HepG2 (cell line): ENCODE measurements around the gene NSUN2. TPM values are rescaled to one million over a fixed set of nuclear protein-coding genes. Genes with fewer than 3 reads are reported as not detected.

Experiments
- ATAC-seq: fragments of 200-7000 bp; cut with Tn5 transposase; 3 replicates; pipeline ENCODE4 v1.9.1; 2020; ENCODE audit warnings: mild to moderate bottlenecking, moderate library complexity
- BruUV-seq: library from RNA; stranded (reverse); fragments of 400-500 nt; replicated peaks from 2 replicates; lab custom pipeline; 2021; lab: Mats Ljungman, UMichigan
- CTCF ChIA-PET: fragments of 300-600 bp; formaldehyde crosslinking; extraction: SDS; loops from one replicate; lab custom pipeline; 2021; ENCODE audit warnings: low total read pairs, inconsistent platforms, low intra/inter-chr PET ratio; lab: Yijun Ruan, JAX
- POLR2A ChIA-PET: fragments of 350-600 bp; sonication (Branson Sonifier 250); formaldehyde crosslinking; loops from one replicate; lab custom pipeline; 2020; ENCODE audit warnings: antibody characterized with exemption, inconsistent platforms; lab: Yijun Ruan, JAX
- DNase-seq: peaks from one replicate; pipeline ENCODE4 v3.0.0-alpha.2; 2015; ENCODE audit warnings: low spot score
- FAIRE-seq: peaks from 3 replicates; lab custom pipeline; 2011; peaks lifted over from hg19 to GRCh38; lab: Jason Lieb, UNC
- H2AFZ ChIP-seq: one replicate; pipeline ENCODE4 v1.6.1; 2011; ENCODE audit warnings: low read length, inconsistent platforms
- H3K27ac ChIP-seq: fragments of 300-600 bp; 3 replicates; pipeline ENCODE4 v1.8.0; 2011; ENCODE audit warnings: mixed run types, mild to moderate bottlenecking, mixed read lengths, low read length, inconsistent platforms; ENCODE audit not compliant: insufficient read depth; ENCODE audit errors: extremely low read length
- H3K27me3 ChIP-seq, 2 experiments: fragments of 200-600 bp in 1 of 2; 2 replicates in 1 of 2; 3 replicates in 1 of 2; pipeline versions ENCODE4 v1.6.0 to v1.8.0; 2011; ENCODE audit warnings: low read length in 2 of 2, mild to moderate bottlenecking in 2 of 2, moderate library complexity in 2 of 2, inconsistent platforms in 1 of 2; ENCODE audit not compliant: insufficient read depth in 2 of 2, control insufficient read depth in 1 of 2
- H3K36me3 ChIP-seq, 2 experiments: fragments of 200-600 bp in 1 of 2; replicated peaks in 1 of 2; 2 replicates in 1 of 2; 3 replicates in 1 of 2; pipeline versions ENCODE4 v1.5.1 to v1.8.0; 2011; ENCODE audit warnings: low read length in 2 of 2, inconsistent platforms in 1 of 2; ENCODE audit not compliant: insufficient read depth in 2 of 2, control insufficient read depth in 1 of 2
- H3K4me1 ChIP-seq: 2 replicates; pipeline ENCODE4 v1.5.1; 2012; ENCODE audit warnings: low read length, inconsistent platforms; ENCODE audit not compliant: insufficient read depth
- H3K4me2 ChIP-seq: 2 replicates; pipeline ENCODE4 v1.6.0; 2011; ENCODE audit warnings: low read depth, low read length, inconsistent platforms
- H3K4me3 ChIP-seq, 3 experiments: fragments of 200-600 bp in 1 of 3; sonication (generic), shearing (Covaris generic) in 1 of 3; replicated peaks in 1 of 3; 2 replicates each; pipeline ENCODE4 v1.5.1; 2011 to 2016; ENCODE audit warnings: low read length in 3 of 3, inconsistent platforms in 2 of 3, low read depth in 2 of 3, mild to moderate bottlenecking in 2 of 3, control low read depth in 1 of 3, mixed read lengths in 1 of 3; ENCODE audit not compliant: insufficient read depth in 1 of 3
- H3K79me2 ChIP-seq: one replicate; pipeline ENCODE4 v1.6.1; 2011; ENCODE audit warnings: low read length, inconsistent platforms; ENCODE audit not compliant: insufficient read depth
- H3K9ac ChIP-seq: 2 replicates; pipeline ENCODE4 v1.6.0; 2011; ENCODE audit warnings: mild to moderate bottlenecking, low read depth, low read length, inconsistent platforms; ENCODE audit not compliant: insufficient read depth
- H3K9me3 ChIP-seq: 2 replicates; pipeline ENCODE4 v1.5.1; 2012; ENCODE audit warnings: mild to moderate bottlenecking, low read length
- H4K20me1 ChIP-seq: 2 replicates; pipeline ENCODE4 v1.6.0; 2011; ENCODE audit warnings: inconsistent platforms, mild to moderate bottlenecking, low read length, moderate library complexity; ENCODE audit not compliant: insufficient read depth
- CC2D1A ChIP-seq: sonication (generic); formaldehyde crosslinking; IDR thresholded peaks from 2 replicates; pipeline ENCODE4 v1.8.1; 2023; ENCODE audit warnings: mild to moderate bottlenecking, missing genetic modification reagents
- HMG20A ChIP-seq: IDR thresholded peaks from 2 replicates; pipeline ENCODE4 v1.6.1; 2016; ENCODE audit warnings: borderline replicate concordance
- KLF15 ChIP-seq: sonication (generic); formaldehyde crosslinking; IDR thresholded peaks from 2 replicates; pipeline ENCODE4 v1.8.1; 2023; ENCODE audit warnings: borderline replicate concordance, mild to moderate bottlenecking, inconsistent platforms, missing genetic modification reagents, mixed read lengths
- MTA3 ChIP-seq: sonication (generic); formaldehyde crosslinking; IDR thresholded peaks from 2 replicates; pipeline ENCODE4 v1.4.0; 2020; ENCODE audit warnings: missing genetic modification reagents
- SALL2 ChIP-seq: sonication (generic); formaldehyde crosslinking; IDR thresholded peaks from 2 replicates; pipeline ENCODE4 v1.8.1; 2023; ENCODE audit warnings: mild to moderate bottlenecking, missing genetic modification reagents, inconsistent platforms
- ZFAT ChIP-seq: sonication (generic); formaldehyde crosslinking; conservative IDR thresholded peaks from 2 replicates; pipeline ENCODE4 v1.8.1; 2023; ENCODE audit warnings: missing genetic modification reagents, inconsistent platforms
- ZNF367 ChIP-seq: sonication (generic); formaldehyde crosslinking; IDR thresholded peaks from 2 replicates; pipeline ENCODE4 v1.4.0; 2020; ENCODE audit warnings: missing genetic modification reagents, borderline replicate concordance
- ZNF552 ChIP-seq: sonication (generic); formaldehyde crosslinking; IDR thresholded peaks from 2 replicates; pipeline ENCODE4 v1.9.0; 2022; ENCODE audit warnings: missing genetic modification reagents, mild to moderate bottlenecking, borderline replicate concordance
- ZNF570 ChIP-seq: sonication (generic); formaldehyde crosslinking; IDR thresholded peaks from 2 replicates; pipeline ENCODE4 v1.4.0; 2020; ENCODE audit warnings: mild to moderate bottlenecking, missing genetic modification reagents, borderline replicate concordance
- WGBS: methylation state at CpG from one replicate; pipeline ENCODE4 v1.1.6; 2017; ENCODE audit warnings: low lambda C conversion rate; 5-methylcytosine and 5-hydroxymethylcytosine counted together
- in situ Hi-C: cut with HindIII; loops from 2 replicates; pipeline ENCODE4 v1.10.0; 2017; ENCODE audit warnings: low pct_unique_long_range_greater_than_20kb; ENCODE audit not compliant: extremely low pct_ligation_motif_present
- intact Hi-C: fragments of 100-400 bp; cut with micrococcal nuclease; formaldehyde crosslinking; loops from one replicate; pipeline ENCODE4 v1.10.0; 2022; ENCODE audit not compliant: unreplicated experiment
- polyA plus RNA-seq, 8 experiments: library from polyadenylated mRNA; depleted of rRNA in 3 of 8; stranded (reverse) in 7 of 8; unstranded in 1 of 8; fragments of >200 nt; fragmentation: Illumina TruSeq in 4 of 8; extraction: Trizol in 4 of 8; gene quantifications; 2 replicates each; pipeline versions ENCODE4 v1.2.1 to v1.2.3, GENCODE V29; 2011 to 2016; ENCODE audit warnings: low read depth in 4 of 8, missing spikeins in 1 of 8, mixed read lengths in 1 of 8; ENCODE audit not compliant: insufficient read depth in 1 of 8
- total RNA-seq, 5 experiments: library from RNA; depleted of rRNA; stranded (reverse); fragments of >200 nt; fragmentation: Illumina TruSeq; extraction: Trizol; gene quantifications; 2 replicates each; pipeline ENCODE4 v1.2.3, GENCODE V29; 2016; ENCODE audit warnings: low read depth in 1 of 5
- TF ChIP-seq, protein P1 (sequence below): IDR thresholded peaks from 2 replicates; pipeline ENCODE4 v1.6.1; 2012; ENCODE audit warnings: low read depth, low read length, improper control_type of control experiment
- TF ChIP-seq, protein P2 (sequence below): sonication (generic); formaldehyde crosslinking; IDR thresholded peaks from 2 replicates; pipeline ENCODE4 v1.4.0; 2020; ENCODE audit warnings: missing genetic modification reagents

Gene NSUN2
- total and polyA plus RNA-seq, 2 of the 13 experiments (the other 11 are each of a cell fraction or from before 2014, with no cell fraction given), result 51.7 to 69.1 TPM

DNA sequence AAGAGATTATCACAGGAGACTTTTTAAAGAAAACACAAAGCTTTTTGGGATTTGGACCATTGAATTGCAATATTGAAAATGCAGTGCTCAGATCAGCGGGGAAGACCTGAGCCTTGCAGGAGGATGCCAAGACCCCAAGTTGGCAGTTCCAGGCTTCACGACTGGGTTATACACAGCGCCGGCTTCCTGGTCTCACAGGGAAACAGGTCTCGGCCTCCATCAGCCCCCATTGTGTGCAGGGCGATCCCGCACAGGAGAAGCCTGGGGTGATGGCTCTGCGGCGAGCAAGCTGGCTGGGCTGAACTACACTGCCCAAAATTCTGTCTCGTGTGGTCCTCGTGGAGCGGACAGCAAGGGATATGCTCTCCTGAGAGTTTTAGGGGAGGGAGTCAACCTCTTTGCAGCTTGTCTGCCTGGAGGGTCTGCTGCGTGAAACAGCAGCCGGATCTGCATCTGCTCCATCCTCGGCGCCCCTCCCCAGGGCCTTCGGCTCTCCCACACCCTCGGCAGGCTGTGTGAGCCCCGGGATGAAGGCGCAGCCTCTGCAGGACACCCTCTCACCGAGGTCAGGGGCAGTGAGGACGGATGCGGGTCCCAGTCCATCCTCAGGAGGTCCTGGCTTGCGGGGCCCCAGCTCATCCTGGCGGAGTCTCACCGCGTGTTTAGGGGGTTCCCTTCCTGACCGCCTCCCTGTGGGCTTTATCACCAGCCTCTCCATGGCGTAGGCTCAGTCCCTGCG is 60.6 kb downstream of the NSUN2 start:
- no peaks in the 10 kb centered on the region for H3K36me3 ChIP-seq
- H3K4me3 ChIP-seq, result no peak overlapping the region
- no peaks in the 10 kb centered on the region for H3K4me1 ChIP-seq
- no peaks in the 10 kb centered on the region for H3K79me2 ChIP-seq
- POLR2A ChIA-PET, result no interaction called here
- TF ChIP-seq SALL2 (CRISPR knock-in tag) (no peak), ZNF552 (CRISPR knock-in tag) (no peak), ZFAT (CRISPR knock-in tag) (no peak), ZNF570 (CRISPR knock-in tag) (no peak), ZNF367 (CRISPR knock-in tag) (no peak), HMG20A (CRISPR knock-in tag) (no peak), CC2D1A (CRISPR knock-in tag) (no peak), KLF15 (CRISPR knock-in tag) (no peak), MTA3 (no peak)
- TF ChIP-seq, protein P1, sequence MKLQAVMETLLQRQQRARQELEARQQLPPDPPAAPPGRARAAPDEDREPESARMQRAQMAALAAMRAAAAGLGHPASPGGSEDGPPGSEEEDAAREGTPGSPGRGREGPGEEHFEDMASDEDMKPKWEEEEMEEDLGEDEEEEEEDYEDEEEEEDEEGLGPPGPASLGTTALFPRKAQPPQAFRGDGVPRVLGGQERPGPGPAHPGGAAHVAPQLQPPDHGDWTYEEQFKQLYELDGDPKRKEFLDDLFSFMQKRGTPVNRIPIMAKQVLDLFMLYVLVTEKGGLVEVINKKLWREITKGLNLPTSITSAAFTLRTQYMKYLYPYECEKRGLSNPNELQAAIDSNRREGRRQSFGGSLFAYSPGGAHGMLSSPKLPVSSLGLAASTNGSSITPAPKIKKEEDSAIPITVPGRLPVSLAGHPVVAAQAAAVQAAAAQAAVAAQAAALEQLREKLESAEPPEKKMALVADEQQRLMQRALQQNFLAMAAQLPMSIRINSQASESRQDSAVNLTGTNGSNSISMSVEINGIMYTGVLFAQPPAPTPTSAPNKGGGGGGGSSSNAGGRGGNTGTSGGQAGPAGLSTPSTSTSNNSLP, result no peak
- TF ChIP-seq, protein P2, sequence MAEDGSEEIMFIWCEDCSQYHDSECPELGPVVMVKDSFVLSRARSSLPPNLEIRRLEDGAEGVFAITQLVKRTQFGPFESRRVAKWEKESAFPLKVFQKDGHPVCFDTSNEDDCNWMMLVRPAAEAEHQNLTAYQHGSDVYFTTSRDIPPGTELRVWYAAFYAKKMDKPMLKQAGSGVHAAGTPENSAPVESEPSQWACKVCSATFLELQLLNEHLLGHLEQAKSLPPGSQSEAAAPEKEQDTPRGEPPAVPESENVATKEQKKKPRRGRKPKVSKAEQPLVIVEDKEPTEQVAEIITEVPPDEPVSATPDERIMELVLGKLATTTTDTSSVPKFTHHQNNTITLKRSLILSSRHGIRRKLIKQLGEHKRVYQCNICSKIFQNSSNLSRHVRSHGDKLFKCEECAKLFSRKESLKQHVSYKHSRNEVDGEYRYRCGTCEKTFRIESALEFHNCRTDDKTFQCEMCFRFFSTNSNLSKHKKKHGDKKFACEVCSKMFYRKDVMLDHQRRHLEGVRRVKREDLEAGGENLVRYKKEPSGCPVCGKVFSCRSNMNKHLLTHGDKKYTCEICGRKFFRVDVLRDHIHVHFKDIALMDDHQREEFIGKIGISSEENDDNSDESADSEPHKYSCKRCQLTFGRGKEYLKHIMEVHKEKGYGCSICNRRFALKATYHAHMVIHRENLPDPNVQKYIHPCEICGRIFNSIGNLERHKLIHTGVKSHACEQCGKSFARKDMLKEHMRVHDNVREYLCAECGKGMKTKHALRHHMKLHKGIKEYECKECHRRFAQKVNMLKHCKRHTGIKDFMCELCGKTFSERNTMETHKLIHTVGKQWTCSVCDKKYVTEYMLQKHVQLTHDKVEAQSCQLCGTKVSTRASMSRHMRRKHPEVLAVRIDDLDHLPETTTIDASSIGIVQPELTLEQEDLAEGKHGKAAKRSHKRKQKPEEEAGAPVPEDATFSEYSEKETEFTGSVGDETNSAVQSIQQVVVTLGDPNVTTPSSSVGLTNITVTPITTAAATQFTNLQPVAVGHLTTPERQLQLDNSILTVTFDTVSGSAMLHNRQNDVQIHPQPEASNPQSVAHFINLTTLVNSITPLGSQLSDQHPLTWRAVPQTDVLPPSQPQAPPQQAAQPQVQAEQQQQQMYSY, result no peak
- no peak overlapping the region for H3K27ac ChIP-seq
- no peak for ATAC-seq
- CTCF ChIA-PET, result no interaction called here
- no peaks in the 10 kb centered on the region for H3K9me3 ChIP-seq
- H2AFZ ChIP-seq, result no peak overlapping the region
- H3K9ac ChIP-seq, result no peak overlapping the region
- no peak overlapping the region for H3K4me2 ChIP-seq
- 53% methylated on average over 20 of the region's 30 CpGs for WGBS
- no peak for FAIRE-seq
- in situ Hi-C loops (loop anchor here (10.0 to 25.0 kb wide), 2 partner anchors 685 to 1077 kb away; no protein-coding TSS in a partner anchor), intact Hi-C loops (no loop called here)
- 0 out of 5 replicates have a peak, but pooled peaks cover 0 to 1% of the 10 kb centered on the region in 2 experiments for H3K27me3 ChIP-seq
- DNase-seq, result no peak
- no peaks in the 10 kb centered on the region for H4K20me1 ChIP-seq
- no TSS peak for BruUV-seq
